HG03280 (cell line): Measurements from ENCODE around the gene PAGE2.
"Not testable (repeated sequence)": the region's sequence is repeated elsewhere in the genome, so short reads cannot be mapped to it uniquely, and the experiment has no call there.

Experiments
- ATAC-seq: cut with Tn5 transposase; IDR thresholded peaks from one replicate; pipeline ENCODE4 v1.9.1; 2021; ENCODE audit warnings: mild to moderate bottlenecking, moderate library complexity; ENCODE audit not compliant: unreplicated experiment

PAGE2 gene

GRCh38 chrX:55120761-55121358 is 32.0 kb downstream of the PAGE2 start:
- no peak for ATAC-seq

DNA sequence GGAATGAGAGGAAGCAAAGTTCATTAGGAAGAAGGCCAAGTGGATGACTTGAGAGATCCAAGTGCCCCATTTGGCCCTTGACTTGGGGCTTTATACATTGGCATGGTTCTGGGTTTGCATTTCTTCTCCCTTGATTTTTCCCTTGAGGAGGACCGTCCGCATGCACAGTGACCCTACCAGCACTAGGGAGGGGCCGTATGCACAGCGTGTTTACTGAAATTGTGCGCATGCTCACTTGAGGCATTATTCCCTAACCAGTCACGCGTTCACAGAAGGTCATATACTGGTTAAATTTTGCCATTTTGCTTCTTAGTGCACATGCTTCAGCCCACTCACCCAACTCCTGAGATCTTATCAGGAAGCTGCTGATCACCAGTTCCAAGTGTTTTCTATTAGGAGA is 35.1 kb downstream of the PAGE2 start:
- no peak for ATAC-seq

- no peak for ATAC-seq
Observed at GRCh38 chrX:55127692-55128091, 38.9 kb downstream of the PAGE2 start.

GRCh38 chrX:55129361-55129760 is 40.5 kb downstream of the PAGE2 start:
- no peak for ATAC-seq

- ATAC-seq: no peak
Observed at GRCh38 chrX:55130481-55130880, 41.7 kb downstream of the PAGE2 start.

DNA sequence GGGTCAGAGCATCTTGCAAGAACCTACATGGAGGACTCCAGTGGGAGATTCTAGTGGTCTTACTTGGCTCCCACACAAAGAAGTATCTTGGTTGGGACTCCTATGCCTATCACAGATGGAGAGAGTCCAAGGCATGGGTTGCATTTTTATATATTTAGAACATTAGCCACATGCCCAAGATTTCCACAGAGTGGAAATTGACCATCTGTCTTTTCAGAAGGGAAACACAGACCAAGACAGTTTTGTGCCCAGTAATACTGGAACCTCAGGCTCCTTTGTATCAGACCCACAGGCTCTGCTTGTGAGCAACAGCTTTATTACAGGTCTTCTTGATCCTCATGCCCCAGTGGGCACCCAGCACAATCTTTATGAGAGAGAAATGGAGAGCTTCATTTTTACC is 43.6 kb downstream of the PAGE2 start:
- ATAC-seq: no peak

DNA sequence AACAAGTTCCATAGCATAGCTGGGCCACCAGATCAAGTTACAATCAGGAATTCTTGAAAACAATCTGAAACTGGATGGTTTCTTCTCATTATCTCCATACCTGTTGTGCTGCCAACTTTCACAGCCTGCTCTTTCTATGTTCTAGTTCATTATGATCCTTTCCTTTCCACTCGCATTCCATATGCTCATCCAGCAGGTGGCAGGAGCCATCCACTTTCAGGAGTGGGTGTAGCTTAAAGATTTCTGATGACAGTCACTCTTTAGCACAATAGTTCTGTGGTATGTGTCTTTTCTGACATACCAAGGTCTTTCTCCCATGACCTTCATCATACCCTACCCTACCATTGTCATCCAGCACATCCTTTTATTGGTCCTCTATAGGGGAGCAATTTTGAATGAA is 46.4 kb downstream of the PAGE2 start:
- ATAC-seq: no peak

GRCh38 chrX:55140800-55141199 is 52.0 kb downstream of the PAGE2 start:
- not testable (repeated sequence) for ATAC-seq
